Adrenal gland (tissue), 12 donors: ENCODE measurements around the gene IGFL4. TPM values are rescaled to one million over a fixed set of nuclear protein-coding genes. Genes with fewer than 3 reads are reported as not detected.

Experiments used
- DNase-seq, 7 donors: peaks; one replicate each; pipeline ENCODE4 v3.0.0-alpha.2; 2019 to 2020
- H3K27ac ChIP-seq, 5 donors: fragments of 200-600 bp; sonication (generic) in 4 of 5; 1 replicate in 3 of 5; 2 replicates in 2 of 5; pipeline versions ENCODE4 v1.5.1 to v1.8.0; 2016 to 2020; ENCODE audit warnings: mild to moderate bottlenecking in 1 of 5
- H3K27me3 ChIP-seq: fragments of 200-600 bp; 2 replicates; pipeline ENCODE4 v1.8.0; 2021
- H3K36me3 ChIP-seq, 2 donors: fragments of 200-600 bp; replicated peaks in 1 of 2; 1 replicate in 1 of 2; 2 replicates in 1 of 2; pipeline versions ENCODE4 v1.5.1 to v1.8.0; 2018 to 2022
- H3K4me1 ChIP-seq, 2 donors: fragments of 200-600 bp; replicated peaks in 1 of 2; 1 replicate in 1 of 2; 2 replicates in 1 of 2; pipeline versions ENCODE4 v1.5.1 to v1.8.0; 2018 to 2021
- H3K4me3 ChIP-seq, 4 donors: fragments of 200-600 bp; sonication (generic) in 3 of 4; one replicate each; pipeline ENCODE4 v1.5.1; 2016 to 2018
- H3K9me3 ChIP-seq, 3 donors: fragments of 200-600 bp; sonication (generic) in 1 of 3; replicated peaks in 1 of 3; 1 replicate in 2 of 3; 2 replicates in 1 of 3; pipeline versions ENCODE4 v1.5.1 to v1.8.0; 2016 to 2021
- CTCF ChIP-seq, 6 experiments: fragments of 450-650 bp in 4 of 6; fragments of 200-600 bp in 2 of 6; sonication (generic) in 1 of 6; IDR thresholded peaks; 1 replicate in 5 of 6; 2 replicates in 1 of 6; pipeline versions ENCODE4 v1.5.1 to v1.8.0; 2016 to 2021; ENCODE audit warnings: antibody characterized with exemption in 6 of 6, mild to moderate bottlenecking in 2 of 6, moderate library complexity in 1 of 6
- POLR2A ChIP-seq, 2 donors: fragments of 450-650 bp; IDR thresholded peaks; one replicate each; pipeline ENCODE4 v1.6.1; 2017; ENCODE audit warnings: antibody characterized with exemption in 2 of 2, mild to moderate bottlenecking in 2 of 2, moderate library complexity in 1 of 2
- WGBS, 4 donors: extraction: QIAGEN DNeasy Blood & Tissue Kit in 2 of 4; methylation state at CpG; one replicate each; pipeline versions ENCODE4 v1.1.5 to v1.1.7; 2013 to 2017; 5-methylcytosine and 5-hydroxymethylcytosine counted together
- intact Hi-C, 2 donors: fragments of 100-400 bp; cut with DNase I; formaldehyde crosslinking; loops; one replicate each; pipeline versions ENCODE4 v1.14.1 to v1.15.0; 2022 to 2023
- polyA plus RNA-seq, 3 donors: library from polyadenylated mRNA; stranded (reverse); fragments of 200-250 nt in 2 of 3; fragments of 350-450 nt in 1 of 3; fragmentation: Illumina TruSeq in 1 of 3; extraction: RNeasy Lipid Tissue Mini Kit (QIAGEN cat#74804) in 1 of 3; gene quantifications; one replicate each; pipeline ENCODE4 v1.2.3, GENCODE V29; 2013 to 2014
- total RNA-seq, 9 donors: library from RNA; depleted of rRNA in 4 of 9; stranded (reverse); fragments of >200 nt in 4 of 9; fragments of 120-200 nt in 1 of 9; fragmentation: NEBNext Ultra II Directional in 1 of 9; extraction: Animal tissue kit (Norgen Biotek cat#: 25700) in 1 of 9; gene quantifications; one replicate each; pipeline versions ENCODE4 v1.1.0 to v1.2.4, GENCODE V29; 2013 to 2023
- donor health status: healthy with polysubstance abuse.
- donor health status: Bipolar disorder and iron deficiency.
- donor health status: DM: yes; HTN: yes; CAD: no.
- donor health status: DM: no; HTN: no; CAD: no.
- donor health status: DM: no; HTN: no; CAD: no.
- donor health status: DM: yes; HTN: yes; CAD: no.

IGFL4 gene
- total and polyA plus RNA-seq, 12 donors, result 0.11 to 1.7 (median 0.29) TPM; not detected in 6

GRCh38 chr19:46033401-46033800, 7.4 kb downstream of the IGFL4 start:
- no peak for DNase-seq
- Histone ChIP-seq H3K36me3 (no peaks in the 10 kb centered on the region), H3K27ac (no peak overlapping the region), H3K4me1 (no peaks in the 10 kb centered on the region), H3K9me3 (no peaks in the 10 kb centered on the region), H3K27me3 (no peaks in the 10 kb centered on the region), H3K4me3 (no peak overlapping the region)
- no peak for TF ChIP-seq CTCF (IDR thresholded peaks at IDR 0.05)
- no peak for TF ChIP-seq POLR2A (IDR thresholded peaks at IDR 0.05)
- intact Hi-C loops, result loop anchor here in 1 of 2 donors (5.0 kb wide), 3 partner anchors 44 to 229 kb away; no protein-coding TSS in a partner anchor
- WGBS, 4 donors, result 84 to 94% (median 89%) methylated on average over 4 to 11 of the region's 11 CpGs

- Histone ChIP-seq H3K4me1 (no peaks in the 10 kb centered on the region), H3K4me3 (no peak overlapping the region), H3K36me3 (no peaks in the 10 kb centered on the region), H3K27me3 (no peaks in the 10 kb centered on the region), H3K9me3 (no peaks in the 10 kb centered on the region), H3K27ac (no peak overlapping the region)
- no peak for TF ChIP-seq POLR2A (IDR thresholded peaks at IDR 0.05)
- no peak for TF ChIP-seq CTCF (IDR thresholded peaks at IDR 0.05)
- no peak for DNase-seq
- WGBS, 4 donors, result 70 to 88% (median 86%) methylated on average over 2 to 3 of the region's 3 CpGs; no CpG with 5 or more reads in 1 of the 4 donors
- intact Hi-C loops, result loop anchor here in 1 of 2 donors (5.0 kb wide), 3 partner anchors 45 to 230 kb away; no protein-coding TSS in a partner anchor
Observed at GRCh38 chr19:46032597-46033025, 8.2 kb downstream of the IGFL4 start.

- 82 to 100% (median 88%) methylated on average over 1 to 5 of the region's 5 CpGs for WGBS, 4 donors
- Histone ChIP-seq H3K27ac (no peak overlapping the region), H3K4me3 (no peak overlapping the region), H3K27me3 (no peaks in the 10 kb centered on the region), H3K4me1 (no peaks in the 10 kb centered on the region), H3K36me3 (no peaks in the 10 kb centered on the region), H3K9me3 (no peaks in the 10 kb centered on the region)
- TF ChIP-seq CTCF (IDR thresholded peaks at IDR 0.05), result no peak
- TF ChIP-seq POLR2A (IDR thresholded peaks at IDR 0.05), result no peak
- intact Hi-C loops, result loop anchor here in 1 of 2 donors (5.0 kb wide), 3 partner anchors 45 to 230 kb away; no protein-coding TSS in a partner anchor
- DNase-seq, result no peak
Observed at GRCh38 chr19:46031781-46032596, 8.8 kb downstream of the IGFL4 start.

- intact Hi-C loops, result loop anchor here in 1 of 2 donors (5.0 kb wide), 3 partner anchors 46 to 231 kb away; no protein-coding TSS in a partner anchor
- no peak overlapping the region for H3K27ac ChIP-seq
- no peaks in the 10 kb centered on the region for H3K36me3 ChIP-seq
- no peak overlapping the region for H3K4me3 ChIP-seq
- H3K27me3 ChIP-seq, result no peaks in the 10 kb centered on the region
- 62 to 66% (median 64%) methylated on average over 12 of the region's 12 CpGs for WGBS, 4 donors
- no peaks in the 10 kb centered on the region for H3K4me1 ChIP-seq
- no peaks in the 10 kb centered on the region for H3K9me3 ChIP-seq
- no peak for DNase-seq
- TF ChIP-seq CTCF (IDR thresholded peaks at IDR 0.05) (no peak), POLR2A (IDR thresholded peaks at IDR 0.05) (no peak)
Observed at GRCh38 chr19:46030812-46031550, 9.8 kb downstream of the IGFL4 start.
